SK-N-SH (cell line): ENCODE data around the gene FGF7. TPM values are rescaled to one million over a fixed set of nuclear protein-coding genes. Genes with fewer than 3 reads are reported as not detected.
"Not testable (repeated sequence)": the region's sequence is repeated elsewhere in the genome, so short reads cannot be mapped to it uniquely, and the experiment has no call there.

ENCODE experiments used
- CTCF ChIA-PET: fragments of 300-600, 350-600 bp; formaldehyde crosslinking; extraction: SDS; loops from one replicate; lab custom pipeline; 2021; lab: Yijun Ruan, JAX
- POLR2A ChIA-PET: fragments of 350-600 bp; sonication (Branson Sonifier 250); formaldehyde crosslinking; extraction: SDS; loops from one replicate; lab custom pipeline; 2020; ENCODE audit warnings: antibody characterized with exemption, inconsistent platforms; lab: Yijun Ruan, JAX
- DNase-seq: peaks from one replicate; pipeline ENCODE4 v3.0.0; 2012
- H2AFZ ChIP-seq: fragments of 200-600 bp; sonication (generic); 2 replicates; pipeline ENCODE4 v1.8.1; 2016; ENCODE audit warnings: antibody characterized with exemption, mild to moderate bottlenecking, low read depth
- H3F3A ChIP-seq: fragments of 200-600 bp; sonication (generic); replicated peaks from 2 replicates; pipeline ENCODE3; 2016; ENCODE audit warnings: antibody characterized with exemption, mild to moderate bottlenecking; ENCODE audit not compliant: insufficient read depth
- H3K27ac ChIP-seq, 2 experiments: fragments of 200-500 bp in 1 of 2; fragments of 200-600 bp in 1 of 2; sonication (Bioruptor generic) in 1 of 2; sonication (generic), shearing (Covaris generic) in 1 of 2; 2 replicates each; pipeline versions ENCODE4 v1.5.1 to v1.6.1; 2014 to 2016; ENCODE audit warnings: low read depth in 2 of 2, inconsistent platforms in 1 of 2, low read length in 1 of 2, mild to moderate bottlenecking in 1 of 2, mixed read lengths in 1 of 2
- H3K27me3 ChIP-seq: fragments of 200-600 bp; sonication (generic), shearing (Covaris generic); 2 replicates; pipeline ENCODE4 v1.6.1; 2016; ENCODE audit warnings: mixed run types; ENCODE audit not compliant: insufficient read depth
- H3K36me3 ChIP-seq, 2 experiments: fragments of 200-500 bp in 1 of 2; fragments of 200-600 bp in 1 of 2; sonication (Bioruptor generic) in 1 of 2; sonication (generic) in 1 of 2; replicated peaks in 1 of 2; 2 replicates each; pipeline versions ENCODE3 to v1.5.1; 2014 to 2016; ENCODE audit warnings: low read length in 1 of 2, mild to moderate bottlenecking in 1 of 2; ENCODE audit not compliant: insufficient read depth in 2 of 2, control insufficient read depth in 1 of 2
- H3K4me1 ChIP-seq, 2 experiments: fragments of 200-500 bp in 1 of 2; fragments of 200-600 bp in 1 of 2; sonication (Bioruptor generic) in 1 of 2; sonication (generic), shearing (Covaris generic) in 1 of 2; 2 replicates each; pipeline versions ENCODE4 v1.5.1 to v1.6.1; 2014 to 2016; ENCODE audit warnings: low read depth in 1 of 2, low read length in 1 of 2, mixed run types in 1 of 2; ENCODE audit not compliant: insufficient read depth in 2 of 2, control insufficient read depth in 1 of 2
- H3K4me2 ChIP-seq: fragments of 200-600 bp; sonication (generic), shearing (Covaris generic); 2 replicates; pipeline ENCODE4 v1.6.1; 2017; ENCODE audit warnings: mixed run types
- H3K4me3 ChIP-seq, 2 experiments: fragments of 200-500 bp in 1 of 2; fragments of 200-600 bp in 1 of 2; sonication (Bioruptor generic) in 1 of 2; sonication (generic), shearing (Covaris generic) in 1 of 2; 2 replicates each; pipeline versions ENCODE4 v1.5.1 to v1.8.1; 2014 to 2016; ENCODE audit warnings: low read depth in 2 of 2, inconsistent platforms in 1 of 2, low read length in 1 of 2, mild to moderate bottlenecking in 1 of 2, mixed read lengths in 1 of 2, moderate library complexity in 1 of 2
- H3K79me2 ChIP-seq: fragments of 200-600 bp; sonication (generic); 2 replicates; pipeline ENCODE4 v1.8.1; 2017; ENCODE audit warnings: mild to moderate bottlenecking; ENCODE audit not compliant: insufficient read depth
- H3K9ac ChIP-seq: fragments of 200-600 bp; sonication (generic); 2 replicates; pipeline ENCODE4 v1.6.1; 2017; ENCODE audit warnings: mixed run types
- H3K9me2 ChIP-seq: fragments of 200-600 bp; sonication (generic); 2 replicates; pipeline ENCODE4 v1.6.1; 2017; ENCODE audit warnings: mixed run types
- H3K9me3 ChIP-seq: fragments of 200-600 bp; sonication (generic); 2 replicates; pipeline ENCODE4 v1.6.1; 2017; ENCODE audit warnings: mixed run types, mild to moderate bottlenecking, moderate library complexity
- H4K20me1 ChIP-seq: fragments of 200-600 bp; sonication (generic); 2 replicates; pipeline ENCODE4 v1.6.1; 2017; ENCODE audit warnings: mild to moderate bottlenecking, mixed run types; ENCODE audit not compliant: insufficient read depth
- EP300 ChIP-seq, 2 experiments: IDR thresholded peaks; 2 replicates each; pipeline versions ENCODE4 v1.4.0 to v1.6.1; 2012; ENCODE audit warnings: borderline replicate concordance in 1 of 2, low read depth in 1 of 2, low read length in 1 of 2
- IRF3 ChIP-seq: fragments of 150-350 bp; IDR thresholded peaks from 2 replicates; pipeline ENCODE4 v1.6.1; 2016; ENCODE audit warnings: mild to moderate bottlenecking, low read depth, low read length
- MEF2A ChIP-seq: IDR thresholded peaks from 2 replicates; pipeline ENCODE4 v1.4.0; 2012; ENCODE audit warnings: low read depth, borderline replicate concordance
- NRF1 ChIP-seq: IDR thresholded peaks from 2 replicates; pipeline ENCODE4 v1.6.1; 2012; ENCODE audit warnings: low read depth, mild to moderate bottlenecking, low read length
- RAD21 ChIP-seq: IDR thresholded peaks from 2 replicates; pipeline ENCODE4 v1.6.1; 2012; ENCODE audit warnings: mild to moderate bottlenecking, low read length
- TCF12 ChIP-seq: IDR thresholded peaks from 2 replicates; pipeline ENCODE4 v1.4.0; 2012
- WGBS: methylation state at CpG from one replicate; pipeline ENCODE4 v1.1.6; 2017; ENCODE audit warnings: low lambda C conversion rate; 5-methylcytosine and 5-hydroxymethylcytosine counted together
- polyA plus RNA-seq, 3 experiments: library from polyadenylated mRNA; depleted of rRNA; stranded (reverse); fragments of >200 nt; gene quantifications; 2 replicates each; pipeline ENCODE4 v1.2.3, GENCODE V29; 2012
- TF ChIP-seq, protein P1 (sequence below): IDR thresholded peaks from 2 replicates; pipeline ENCODE4 v1.6.1; 2012; ENCODE audit warnings: mild to moderate bottlenecking, low read depth, low read length, moderate library complexity
- TF ChIP-seq, protein P2 (sequence below): IDR thresholded peaks from 2 replicates; pipeline ENCODE4 v1.4.0; 2012; ENCODE audit warnings: low read depth
- TF ChIP-seq, protein P3 (sequence below): IDR thresholded peaks from 2 replicates; pipeline ENCODE4; 2012

Gene FGF7
- polyA plus RNA-seq, 1 of the 3 experiments (the other 2 are of a cell fraction): 0.25 TPM

- H3F3A ChIP-seq: no peaks in the 10 kb centered on the region
- no peak overlapping the region for H3K9ac ChIP-seq
- WGBS: 67% methylated on average over 1 of the region's 1 CpG
- POLR2A ChIA-PET: no interaction called here
- H2AFZ ChIP-seq: no peak overlapping the region
- H3K9me3 ChIP-seq: no peaks in the 10 kb centered on the region
- CTCF ChIA-PET: no interaction called here
- H3K36me3 ChIP-seq: no peaks in the 10 kb centered on the region
- H3K9me2 ChIP-seq: no peaks in the 10 kb centered on the region
- H4K20me1 ChIP-seq: no peaks in the 10 kb centered on the region
- DNase-seq: no peak
- H3K79me2 ChIP-seq: no peaks in the 10 kb centered on the region
- peaks cover 0 to 5% of the 10 kb centered on the region in 2 experiments; a peak in 1 of 4 replicates for H3K4me1 ChIP-seq
- H3K27ac ChIP-seq: no peak overlapping the region
- no peak overlapping the region for H3K4me3 ChIP-seq
- H3K4me2 ChIP-seq: no peak overlapping the region
- H3K27me3 ChIP-seq: no peaks in the 10 kb centered on the region
- TF ChIP-seq RAD21 (no peak), TCF12 (0 out of 2 replicates have a peak, but pooled peaks have one; percentile 16), EP300 (IDR thresholded peaks at IDR 0.05; ENCODE audit: borderline replicate concordance in 1 of 2, low read depth in 1 of 2, low read length in 1 of 2) (no peak; a peak in 1 of 4 replicates), NRF1 (no peak), MEF2A (0 out of 2 replicates have a peak, but pooled peaks have one; percentile 17), IRF3 (no peak)
- TF ChIP-seq, protein P1, sequence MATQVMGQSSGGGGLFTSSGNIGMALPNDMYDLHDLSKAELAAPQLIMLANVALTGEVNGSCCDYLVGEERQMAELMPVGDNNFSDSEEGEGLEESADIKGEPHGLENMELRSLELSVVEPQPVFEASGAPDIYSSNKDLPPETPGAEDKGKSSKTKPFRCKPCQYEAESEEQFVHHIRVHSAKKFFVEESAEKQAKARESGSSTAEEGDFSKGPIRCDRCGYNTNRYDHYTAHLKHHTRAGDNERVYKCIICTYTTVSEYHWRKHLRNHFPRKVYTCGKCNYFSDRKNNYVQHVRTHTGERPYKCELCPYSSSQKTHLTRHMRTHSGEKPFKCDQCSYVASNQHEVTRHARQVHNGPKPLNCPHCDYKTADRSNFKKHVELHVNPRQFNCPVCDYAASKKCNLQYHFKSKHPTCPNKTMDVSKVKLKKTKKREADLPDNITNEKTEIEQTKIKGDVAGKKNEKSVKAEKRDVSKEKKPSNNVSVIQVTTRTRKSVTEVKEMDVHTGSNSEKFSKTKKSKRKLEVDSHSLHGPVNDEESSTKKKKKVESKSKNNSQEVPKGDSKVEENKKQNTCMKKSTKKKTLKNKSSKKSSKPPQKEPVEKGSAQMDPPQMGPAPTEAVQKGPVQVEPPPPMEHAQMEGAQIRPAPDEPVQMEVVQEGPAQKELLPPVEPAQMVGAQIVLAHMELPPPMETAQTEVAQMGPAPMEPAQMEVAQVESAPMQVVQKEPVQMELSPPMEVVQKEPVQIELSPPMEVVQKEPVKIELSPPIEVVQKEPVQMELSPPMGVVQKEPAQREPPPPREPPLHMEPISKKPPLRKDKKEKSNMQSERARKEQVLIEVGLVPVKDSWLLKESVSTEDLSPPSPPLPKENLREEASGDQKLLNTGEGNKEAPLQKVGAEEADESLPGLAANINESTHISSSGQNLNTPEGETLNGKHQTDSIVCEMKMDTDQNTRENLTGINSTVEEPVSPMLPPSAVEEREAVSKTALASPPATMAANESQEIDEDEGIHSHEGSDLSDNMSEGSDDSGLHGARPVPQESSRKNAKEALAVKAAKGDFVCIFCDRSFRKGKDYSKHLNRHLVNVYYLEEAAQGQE: no peak
- TF ChIP-seq, protein P2, sequence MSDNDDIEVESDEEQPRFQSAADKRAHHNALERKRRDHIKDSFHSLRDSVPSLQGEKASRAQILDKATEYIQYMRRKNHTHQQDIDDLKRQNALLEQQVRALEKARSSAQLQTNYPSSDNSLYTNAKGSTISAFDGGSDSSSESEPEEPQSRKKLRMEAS: no peak
- TF ChIP-seq, protein P3, sequence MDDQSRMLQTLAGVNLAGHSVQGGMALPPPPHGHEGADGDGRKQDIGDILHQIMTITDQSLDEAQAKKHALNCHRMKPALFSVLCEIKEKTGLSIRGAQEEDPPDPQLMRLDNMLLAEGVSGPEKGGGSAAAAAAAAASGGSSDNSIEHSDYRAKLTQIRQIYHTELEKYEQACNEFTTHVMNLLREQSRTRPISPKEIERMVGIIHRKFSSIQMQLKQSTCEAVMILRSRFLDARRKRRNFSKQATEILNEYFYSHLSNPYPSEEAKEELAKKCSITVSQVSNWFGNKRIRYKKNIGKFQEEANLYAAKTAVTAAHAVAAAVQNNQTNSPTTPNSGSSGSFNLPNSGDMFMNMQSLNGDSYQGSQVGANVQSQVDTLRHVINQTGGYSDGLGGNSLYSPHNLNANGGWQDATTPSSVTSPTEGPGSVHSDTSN: 0 out of 2 replicates have a peak, but pooled peaks have one; percentile 19
These were observed 50.0 kb downstream of the FGF7 start for GRCh38 chr15:49473031-49473430.

DNA sequence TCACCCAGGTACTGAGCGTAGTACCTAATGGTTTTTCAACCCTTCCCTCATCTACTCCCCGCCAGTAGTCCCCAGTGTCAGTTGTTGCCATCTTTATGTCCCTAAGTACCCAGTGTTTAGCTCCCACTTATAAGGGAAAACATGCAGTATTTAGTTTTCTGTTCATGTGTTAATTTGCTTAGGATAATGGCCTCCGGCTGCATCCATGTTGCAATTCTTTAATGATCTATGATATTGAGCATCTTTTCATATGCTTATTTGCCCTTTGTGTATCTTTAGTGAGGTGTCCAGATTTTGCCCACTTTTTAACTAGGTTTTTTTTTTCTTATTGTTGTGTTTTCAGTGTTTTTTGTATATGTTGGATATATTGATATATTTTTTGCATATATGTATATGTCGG is 55.0 kb downstream of the FGF7 start:
- H3K9ac ChIP-seq, DNase-seq, H3K9me3 ChIP-seq, H3K27ac ChIP-seq, H2AFZ ChIP-seq, H3K9me2 ChIP-seq, POLR2A ChIA-PET, CTCF ChIA-PET, H3K79me2 ChIP-seq, H3K4me1 ChIP-seq, H3K4me3 ChIP-seq, H3K27me3 ChIP-seq, H4K20me1 ChIP-seq, H3K4me2 ChIP-seq, H3F3A ChIP-seq, H3K36me3 ChIP-seq: not testable (repeated sequence)
- WGBS: 96% methylated on average over 4 of the region's 4 CpGs

- H3K4me2 ChIP-seq, POLR2A ChIA-PET, H2AFZ ChIP-seq, H3K9ac ChIP-seq, H3K9me2 ChIP-seq, H3K79me2 ChIP-seq, H3K27ac ChIP-seq, DNase-seq, H3K27me3 ChIP-seq, H3K4me3 ChIP-seq, H3K9me3 ChIP-seq, H3K4me1 ChIP-seq, H4K20me1 ChIP-seq, CTCF ChIA-PET, H3F3A ChIP-seq, H3K36me3 ChIP-seq: not testable (repeated sequence)
These were observed 55.9 kb downstream of the FGF7 start for GRCh38 chr15:49478982-49479381.

DNA sequence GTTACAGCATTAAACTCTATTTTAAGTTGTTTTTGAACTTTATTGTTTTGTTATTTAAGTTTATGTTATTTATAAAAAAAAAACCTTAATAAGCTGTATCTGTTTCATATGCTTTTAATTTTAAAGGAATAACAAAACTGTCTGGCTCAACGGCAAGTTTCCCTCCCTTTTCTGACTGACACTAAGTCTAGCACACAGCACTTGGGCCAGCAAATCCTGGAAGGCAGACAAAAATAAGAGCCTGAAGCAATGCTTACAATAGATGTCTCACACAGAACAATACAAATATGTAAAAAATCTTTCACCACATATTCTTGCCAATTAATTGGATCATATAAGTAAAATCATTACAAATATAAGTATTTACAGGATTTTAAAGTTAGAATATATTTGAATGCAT is 62.4 kb downstream of the FGF7 start:
- DNase-seq, H2AFZ ChIP-seq, H3K27ac ChIP-seq, H3K9me2 ChIP-seq, CTCF ChIA-PET, H3K9me3 ChIP-seq, H3K79me2 ChIP-seq, H3K4me3 ChIP-seq, H3K36me3 ChIP-seq, H3K9ac ChIP-seq, POLR2A ChIA-PET, H3K4me1 ChIP-seq, H3F3A ChIP-seq, H3K4me2 ChIP-seq, H3K27me3 ChIP-seq, H4K20me1 ChIP-seq: not testable (repeated sequence)
- 47% methylated on average over 1 of the region's 1 CpG for WGBS
